Measurements from ENCODE around the gene NADSYN1.

The NADSYN1 gene

DNA sequence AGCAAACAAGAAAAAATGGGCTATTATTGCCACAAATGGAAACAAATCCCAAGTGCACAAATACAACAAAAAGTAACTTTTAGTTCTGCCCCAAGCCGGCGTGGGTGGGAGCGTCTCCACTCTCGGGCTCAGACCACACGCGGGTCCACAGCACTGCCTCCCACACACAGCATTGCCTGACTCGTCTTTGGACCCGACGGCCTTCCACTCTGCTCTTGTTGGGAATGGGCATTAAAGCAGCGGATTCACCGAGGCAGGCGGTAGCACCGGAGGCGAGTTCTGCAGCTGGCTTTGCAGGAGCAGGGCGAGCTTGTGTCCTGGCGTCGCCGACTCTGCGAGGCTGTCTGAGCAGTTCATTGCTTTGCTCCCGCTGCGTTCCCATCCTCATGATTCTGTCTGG lies 23.0 kb downstream of the NADSYN1 start:
- Histone ChIP-seq H3K36me3 (ENCODE audit: control insufficient read depth, insufficient read depth, low read length) (peaks cover 58% of the 10 kb centered on the region), H3K27me3 (replicated peaks; ENCODE audit: control insufficient read depth, insufficient read depth, low read length) (no peaks in the 10 kb centered on the region)
- no peak for TF ChIP-seq CTCF (IDR thresholded peaks at IDR 0.05; ENCODE audit: insufficient read depth, low read length, poor library complexity, severe bottlenecking)

DNA sequence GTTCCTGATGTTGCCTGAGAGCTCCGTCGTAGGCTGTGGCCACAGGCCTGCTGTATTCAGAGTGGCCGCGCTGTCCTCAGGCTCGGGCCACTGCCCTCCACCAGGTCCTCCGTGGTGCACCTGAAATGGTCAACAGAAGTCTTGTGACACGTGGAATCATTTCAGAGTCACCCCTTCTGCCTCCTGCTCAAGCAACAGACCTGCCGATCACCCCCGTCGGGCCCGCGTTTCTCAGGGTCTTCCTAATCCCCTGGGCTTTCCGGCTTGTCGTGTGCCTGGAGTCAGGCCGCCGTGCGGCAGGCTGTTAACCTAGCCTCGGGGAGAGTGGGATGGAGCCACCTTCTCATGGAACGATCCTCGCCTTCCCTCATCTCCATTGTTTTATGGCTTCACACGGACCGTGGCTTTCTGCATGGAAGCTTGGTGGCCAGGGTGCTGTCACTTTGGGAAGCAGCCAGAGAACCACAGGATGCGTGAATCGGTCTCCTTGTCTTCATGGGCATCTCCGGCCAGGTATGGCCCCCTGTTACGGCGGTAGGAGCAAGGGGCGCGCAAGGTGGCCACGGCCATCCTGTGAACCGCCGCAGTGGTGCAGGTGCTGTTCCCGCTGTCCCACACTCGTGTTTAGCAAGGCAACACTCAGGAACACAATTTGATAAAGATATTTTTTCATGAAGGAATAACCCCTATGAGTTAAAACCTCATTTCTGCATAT lies 24.1 kb downstream of the NADSYN1 start:
- Histone ChIP-seq H3K27me3 (replicated peaks; ENCODE audit: control insufficient read depth, insufficient read depth, low read length) (no peaks in the 10 kb centered on the region), H3K4me3 (replicated peaks; ENCODE audit: low read depth, low read length) (no peak overlapping the region), H3K36me3 (ENCODE audit: control insufficient read depth, insufficient read depth, low read length) (peaks cover 64% of the 10 kb centered on the region)
- DNase-seq (ENCODE audit: extremely low read depth, insufficient read length) = no peak
- TF ChIP-seq CTCF (IDR thresholded peaks at IDR 0.05; ENCODE audit: insufficient read depth, low read length, poor library complexity, severe bottlenecking) = no peak

More for the DNA sequence above, 23.0 kb downstream of the NADSYN1 start:
- H3K4me3 ChIP-seq (replicated peaks; ENCODE audit: low read depth, low read length) = no peak overlapping the region
- DNase-seq (ENCODE audit: extremely low read depth, insufficient read length) = no peak

- TF ChIP-seq CTCF (IDR thresholded peaks at IDR 0.05; ENCODE audit: insufficient read depth, low read length, poor library complexity, severe bottlenecking) = no peak
- H3K36me3 ChIP-seq (ENCODE audit: control insufficient read depth, insufficient read depth, low read length) = peaks cover 61% of the 10 kb centered on the region
- no peak overlapping the region for H3K4me3 ChIP-seq (replicated peaks; ENCODE audit: low read depth, low read length)
- no peaks in the 10 kb centered on the region for H3K27me3 ChIP-seq (replicated peaks; ENCODE audit: control insufficient read depth, insufficient read depth, low read length)
- DNase-seq (ENCODE audit: extremely low read depth, insufficient read length) = no peak
Observed at GRCh38 chr11:71477641-71478527, 24.9 kb downstream of the NADSYN1 start.

GRCh38 chr11:71478528-71478840 lies 25.5 kb downstream of the NADSYN1 start:
- no peak for TF ChIP-seq CTCF (IDR thresholded peaks at IDR 0.05; ENCODE audit: insufficient read depth, low read length, poor library complexity, severe bottlenecking)
- Histone ChIP-seq H3K27me3 (replicated peaks; ENCODE audit: control insufficient read depth, insufficient read depth, low read length) (no peaks in the 10 kb centered on the region), H3K36me3 (ENCODE audit: control insufficient read depth, insufficient read depth, low read length) (peaks cover 56% of the 10 kb centered on the region), H3K4me3 (replicated peaks; ENCODE audit: low read depth, low read length) (no peak overlapping the region)
- no peak for DNase-seq (ENCODE audit: extremely low read depth, insufficient read length)

- no peak for TF ChIP-seq CTCF (IDR thresholded peaks at IDR 0.05; ENCODE audit: insufficient read depth, low read length, poor library complexity, severe bottlenecking)
- H3K27me3 ChIP-seq (replicated peaks; ENCODE audit: control insufficient read depth, insufficient read depth, low read length) = no peaks in the 10 kb centered on the region
- H3K36me3 ChIP-seq (ENCODE audit: control insufficient read depth, insufficient read depth, low read length) = peaks cover 50% of the 10 kb centered on the region
- no peak overlapping the region for H3K4me3 ChIP-seq (replicated peaks; ENCODE audit: low read depth, low read length)
- DNase-seq (ENCODE audit: extremely low read depth, insufficient read length) = no peak
Observed at GRCh38 chr11:71481101-71481960, 28.3 kb downstream of the NADSYN1 start.

Measured in GM06990 (cell line).